ENCODE measurements around the gene DHCR7.

DHCR7 gene

GRCh38 chr11:71478528-71478840 is 30.3 kb upstream of the DHCR7 start:
- no peak for DNase-seq (ENCODE audit: low read depth, low spot score)

GRCh38 chr11:71477641-71478527 is 29.7 kb upstream of the DHCR7 start:
- DNase-seq (ENCODE audit: low read depth, low spot score), result peak; percentile 71

DNA sequence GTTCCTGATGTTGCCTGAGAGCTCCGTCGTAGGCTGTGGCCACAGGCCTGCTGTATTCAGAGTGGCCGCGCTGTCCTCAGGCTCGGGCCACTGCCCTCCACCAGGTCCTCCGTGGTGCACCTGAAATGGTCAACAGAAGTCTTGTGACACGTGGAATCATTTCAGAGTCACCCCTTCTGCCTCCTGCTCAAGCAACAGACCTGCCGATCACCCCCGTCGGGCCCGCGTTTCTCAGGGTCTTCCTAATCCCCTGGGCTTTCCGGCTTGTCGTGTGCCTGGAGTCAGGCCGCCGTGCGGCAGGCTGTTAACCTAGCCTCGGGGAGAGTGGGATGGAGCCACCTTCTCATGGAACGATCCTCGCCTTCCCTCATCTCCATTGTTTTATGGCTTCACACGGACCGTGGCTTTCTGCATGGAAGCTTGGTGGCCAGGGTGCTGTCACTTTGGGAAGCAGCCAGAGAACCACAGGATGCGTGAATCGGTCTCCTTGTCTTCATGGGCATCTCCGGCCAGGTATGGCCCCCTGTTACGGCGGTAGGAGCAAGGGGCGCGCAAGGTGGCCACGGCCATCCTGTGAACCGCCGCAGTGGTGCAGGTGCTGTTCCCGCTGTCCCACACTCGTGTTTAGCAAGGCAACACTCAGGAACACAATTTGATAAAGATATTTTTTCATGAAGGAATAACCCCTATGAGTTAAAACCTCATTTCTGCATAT is 28.9 kb upstream of the DHCR7 start:
- DNase-seq (ENCODE audit: low read depth, low spot score), result no peak

GRCh38 chr11:71476031-71476430 is 27.8 kb upstream of the DHCR7 start:
- no peak for DNase-seq (ENCODE audit: low read depth, low spot score)

DNA sequence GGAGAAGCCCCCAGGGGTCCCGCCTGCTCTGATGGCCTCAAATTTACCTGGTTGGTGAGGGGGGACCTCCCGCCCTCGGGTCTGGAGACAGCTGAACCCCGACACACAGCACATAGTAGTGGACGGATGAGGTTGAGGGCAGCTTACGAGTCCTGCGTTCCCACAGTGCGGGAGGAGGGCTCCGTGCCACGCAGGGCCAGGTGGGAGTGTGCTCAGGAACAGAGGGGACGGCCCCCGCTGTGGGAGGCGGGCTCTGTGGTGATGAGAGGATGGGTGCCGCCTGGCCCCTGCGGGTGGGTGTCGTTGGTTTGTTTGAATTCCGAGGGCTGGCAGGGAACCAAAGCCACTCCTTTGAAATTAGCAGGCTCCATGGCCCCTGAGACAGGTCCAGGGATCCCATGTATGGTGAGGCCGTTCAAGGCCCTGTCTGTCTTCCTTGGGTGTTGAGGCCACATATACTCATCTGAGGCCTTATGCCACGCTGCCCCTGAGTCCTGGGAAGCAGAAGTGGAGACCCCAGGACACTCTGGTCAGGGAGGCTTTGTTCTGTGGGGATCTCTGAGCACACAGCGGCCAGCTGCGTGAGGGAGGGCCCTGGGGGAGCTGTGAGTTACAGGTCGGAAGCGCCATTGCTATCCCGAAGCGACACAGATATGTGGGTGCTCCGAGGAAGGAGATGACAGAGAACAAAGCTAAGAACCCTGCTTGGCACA is 26.7 kb upstream of the DHCR7 start:
- DNase-seq (ENCODE audit: low read depth, low spot score), result no peak

DNA sequence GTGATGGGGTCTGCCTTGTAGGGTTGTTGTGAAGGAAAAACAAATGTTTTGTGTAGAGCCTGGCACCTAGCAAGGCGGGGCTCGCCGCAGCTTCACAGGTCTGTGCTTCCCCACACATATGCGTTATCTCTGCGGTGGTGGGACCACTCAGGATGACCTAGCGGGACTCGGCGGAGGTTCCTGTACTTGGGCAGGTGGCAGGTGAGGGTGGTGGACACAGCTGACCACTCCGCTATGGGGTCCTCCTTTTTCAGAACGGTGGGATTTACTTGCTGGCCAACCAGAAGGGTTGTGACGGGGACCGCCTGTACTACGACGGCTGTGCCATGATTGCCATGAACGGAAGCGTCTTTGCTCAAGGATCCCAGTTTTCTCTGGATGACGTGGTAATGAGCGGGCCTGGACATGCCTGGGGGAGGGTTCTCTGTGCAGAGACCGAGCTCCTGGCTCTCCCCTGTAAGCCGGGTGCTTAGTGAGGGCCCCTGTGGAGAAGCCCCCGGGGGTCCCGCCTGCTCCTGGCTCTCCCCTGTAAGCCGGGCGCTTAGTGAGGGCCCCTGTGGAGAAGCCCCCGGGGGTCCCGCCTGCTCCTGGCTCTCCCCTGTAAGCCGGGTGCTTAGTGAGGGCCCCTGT is 26.1 kb upstream of the DHCR7 start:
- DNase-seq (ENCODE audit: low read depth, low spot score), result no peak

- no peak for DNase-seq (ENCODE audit: low read depth, low spot score)
Observed at GRCh38 chr11:71473793-71474080, 25.5 kb upstream of the DHCR7 start.

- DNase-seq (ENCODE audit: low read depth, low spot score), result no peak
Observed at GRCh38 chr11:71472941-71473792, 25.0 kb upstream of the DHCR7 start.

- DNase-seq (ENCODE audit: low read depth, low spot score), result peak; percentile 81
Observed at GRCh38 chr11:71472357-71472885, 24.2 kb upstream of the DHCR7 start.

DNA sequence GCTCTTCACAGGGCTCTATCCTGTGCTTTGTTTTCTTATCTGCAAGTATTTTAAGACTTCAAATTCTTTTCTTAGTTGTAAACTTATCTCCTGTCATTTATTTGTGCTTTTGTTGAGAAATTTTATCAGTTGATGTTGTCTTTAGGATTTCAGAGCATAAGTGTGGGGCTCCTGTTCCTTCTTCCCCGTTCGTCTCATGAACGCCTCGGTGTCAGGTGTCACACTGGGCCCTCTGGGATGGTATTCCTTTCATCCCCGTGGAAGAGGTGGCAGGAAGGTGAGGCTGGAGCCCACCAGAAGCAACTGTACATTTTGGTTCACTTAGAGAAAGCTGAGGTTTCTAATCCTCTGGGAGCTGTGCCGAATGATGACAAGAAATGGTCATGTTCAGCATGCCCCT is 22.8 kb upstream of the DHCR7 start:
- no peak for DNase-seq (ENCODE audit: low read depth, low spot score)

- DNase-seq (ENCODE audit: low read depth, low spot score), result no peak
Observed at GRCh38 chr11:71467164-71467563, 19.0 kb upstream of the DHCR7 start.

DNA sequence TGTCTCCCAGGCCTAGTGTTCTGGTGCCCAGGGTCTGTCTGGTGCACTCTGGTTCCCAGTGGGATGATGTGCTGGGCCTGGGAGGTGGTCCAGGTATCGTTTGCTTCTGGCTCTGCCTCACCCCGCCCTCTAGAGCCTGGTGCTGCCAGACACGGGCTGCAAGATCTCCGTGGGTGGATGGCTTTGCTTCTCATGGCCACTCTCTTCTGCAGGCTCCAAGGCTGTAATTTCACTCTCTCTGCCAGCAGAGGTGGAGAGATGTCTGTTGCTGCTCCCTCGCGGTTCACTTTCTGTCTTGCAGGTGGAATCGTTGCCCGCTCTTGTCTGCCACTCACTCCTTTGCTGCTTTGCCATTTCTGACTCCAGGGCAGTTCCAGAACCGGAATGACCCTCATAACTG is 18.2 kb upstream of the DHCR7 start:
- DNase-seq (ENCODE audit: low read depth, low spot score), result no peak

- DNase-seq (ENCODE audit: low read depth, low spot score), result no peak
Observed at GRCh38 chr11:71465054-71465453, 16.9 kb upstream of the DHCR7 start.

DNA sequence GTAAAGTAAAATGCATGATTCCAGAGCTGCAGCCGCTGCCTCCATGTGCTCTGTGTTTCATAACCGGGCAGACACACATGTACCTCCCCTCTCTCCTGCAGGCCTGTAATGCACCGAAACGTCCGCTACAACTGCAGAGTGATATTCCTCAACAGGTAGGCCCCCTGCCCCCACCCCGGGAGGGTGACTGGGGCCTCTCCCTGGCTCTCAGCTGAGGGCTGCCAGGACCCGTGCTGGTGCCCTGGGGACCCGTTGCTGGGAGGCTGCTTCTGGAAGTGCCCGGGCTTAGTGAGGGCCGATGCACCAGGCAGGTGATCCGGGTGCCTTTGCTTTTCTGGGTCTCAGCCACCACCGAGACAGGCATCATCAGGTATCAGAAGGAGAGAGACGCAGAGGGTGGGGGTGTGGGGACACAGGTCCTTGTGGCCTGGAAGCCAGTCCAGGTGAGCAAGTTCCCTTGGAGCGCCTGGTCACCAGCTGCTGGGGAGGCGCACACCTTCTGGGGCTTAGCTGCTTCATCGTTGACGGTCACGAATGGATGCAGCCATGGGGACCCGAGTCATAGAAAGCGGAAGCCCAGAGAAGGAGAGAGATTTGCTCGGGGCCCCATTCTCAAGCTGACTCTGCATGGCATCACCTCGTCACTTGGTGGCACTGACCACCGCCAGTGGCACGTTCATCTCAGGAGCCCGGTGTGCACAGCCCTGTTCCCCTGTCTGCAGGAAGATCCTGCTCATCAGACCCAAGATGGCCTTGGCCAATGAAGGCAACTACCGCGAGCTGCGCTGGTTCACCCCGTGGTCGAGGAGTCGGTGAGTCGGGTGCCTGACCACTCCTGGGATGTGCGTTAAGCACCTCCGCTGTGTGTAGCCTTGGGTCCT is 15.4 kb upstream of the DHCR7 start:
- DNase-seq (ENCODE audit: low read depth, low spot score), result no peak

DNA sequence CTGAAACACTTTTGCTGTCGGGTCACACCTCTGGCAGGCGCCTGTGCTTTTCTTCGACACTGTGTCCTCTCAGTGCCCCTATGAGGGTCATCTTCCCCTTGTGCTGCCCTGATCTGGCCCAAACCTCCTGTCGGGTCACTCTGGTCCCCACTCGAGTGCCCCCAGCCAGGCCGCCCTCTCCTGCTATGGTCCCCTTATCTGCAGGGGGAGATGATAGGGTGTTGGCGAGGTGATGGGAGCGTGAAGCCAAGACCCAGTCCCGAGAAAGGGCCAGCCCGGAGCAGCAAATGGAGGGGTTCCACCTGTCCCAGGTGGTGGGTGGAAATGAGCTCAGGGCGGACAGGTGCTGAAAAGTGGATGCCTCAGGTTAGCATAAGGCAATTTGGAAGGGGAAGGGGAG is 14.5 kb upstream of the DHCR7 start:
- DNase-seq (ENCODE audit: low read depth, low spot score), result no peak

DNA sequence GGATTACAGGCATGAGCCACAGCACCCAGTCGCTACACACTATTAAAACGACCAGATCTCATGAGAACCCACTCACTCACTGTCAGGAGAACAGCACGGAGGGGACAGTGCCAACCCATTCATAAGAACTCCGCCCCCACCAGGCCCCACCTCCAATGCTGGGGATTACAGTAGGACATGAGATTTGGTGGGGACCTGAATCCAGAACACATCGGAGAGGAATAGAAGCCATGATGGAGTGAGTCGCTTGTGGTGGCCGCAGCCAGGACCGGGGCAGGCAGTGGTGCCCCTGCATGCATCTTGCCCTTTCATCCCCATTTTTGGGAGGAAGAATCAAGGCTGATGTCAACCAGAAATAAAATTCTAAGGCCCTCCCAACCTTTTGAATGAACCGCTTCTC is 13.5 kb upstream of the DHCR7 start:
- DNase-seq (ENCODE audit: low read depth, low spot score), result no peak

DNA sequence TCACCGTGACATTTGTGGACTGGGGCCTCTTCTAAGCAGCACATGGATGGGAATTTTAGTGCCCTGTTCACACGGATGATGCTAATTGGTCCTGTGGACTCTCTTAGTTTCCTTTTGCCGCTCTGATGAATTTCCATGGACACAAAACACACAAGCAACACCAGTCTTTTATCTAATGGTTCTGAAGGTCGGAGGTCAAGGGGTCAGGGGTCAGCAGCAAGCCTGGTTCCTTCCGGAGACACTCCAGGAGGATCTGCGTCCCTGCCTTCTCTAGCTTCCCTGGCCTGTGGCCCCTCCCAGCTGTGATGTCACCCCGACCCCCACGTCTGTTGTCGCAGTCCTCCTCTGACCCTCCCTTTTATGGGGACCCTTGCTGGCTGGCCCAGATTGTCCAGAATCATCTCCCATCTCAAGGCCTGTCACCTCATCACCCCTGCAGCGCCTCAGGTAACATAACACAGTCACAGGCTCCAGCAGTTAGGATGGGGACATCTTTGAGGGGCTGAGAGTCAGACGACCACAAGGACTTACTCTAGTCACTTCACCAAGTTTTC is 11.7 kb upstream of the DHCR7 start:
- no peak for DNase-seq (ENCODE audit: low read depth, low spot score)

DNA sequence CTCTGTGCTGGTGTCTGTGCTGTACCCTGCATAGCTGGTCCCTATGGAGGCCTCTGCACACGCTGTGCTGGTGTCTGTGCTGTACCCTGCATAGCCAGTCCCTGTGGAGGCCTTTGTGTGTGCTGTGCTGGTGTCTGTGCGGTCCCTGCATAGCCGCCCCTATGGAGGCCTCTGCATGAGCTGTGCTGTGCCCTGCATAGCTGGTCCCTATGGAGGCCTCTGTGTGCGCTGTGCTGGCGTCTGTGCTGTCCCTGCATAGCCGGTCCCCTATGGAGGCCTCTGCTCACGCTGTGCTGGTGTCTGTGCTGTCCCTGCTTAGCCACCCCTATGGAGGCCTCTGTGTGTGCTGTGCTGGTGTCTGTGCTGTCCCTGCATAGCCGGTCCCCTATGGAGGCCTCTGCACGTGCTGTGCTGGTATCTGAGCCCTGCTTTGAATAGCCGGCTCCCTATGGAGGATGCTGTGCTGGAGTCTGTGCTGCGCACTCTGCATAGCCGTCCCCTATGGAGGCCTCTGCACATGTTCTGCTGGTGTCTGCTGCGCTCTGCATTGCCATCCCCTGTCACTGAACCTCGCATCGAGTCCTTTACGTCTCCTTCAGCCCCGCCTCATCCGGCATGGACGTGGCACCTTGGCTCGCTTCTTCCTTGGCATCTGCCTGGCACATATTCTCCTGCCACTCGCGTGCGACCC is 11.0 kb upstream of the DHCR7 start:
- no peak for DNase-seq (ENCODE audit: low read depth, low spot score)
